Amygdala (tissue), 56 donors: ENCODE data around the gene ITIH6.

Experiments
- DNase-seq, 56 donors: peaks; one replicate each; lab custom pipeline; 2025; lab: John Stamatoyannopoulos, UW

The ITIH6 gene

DNA sequence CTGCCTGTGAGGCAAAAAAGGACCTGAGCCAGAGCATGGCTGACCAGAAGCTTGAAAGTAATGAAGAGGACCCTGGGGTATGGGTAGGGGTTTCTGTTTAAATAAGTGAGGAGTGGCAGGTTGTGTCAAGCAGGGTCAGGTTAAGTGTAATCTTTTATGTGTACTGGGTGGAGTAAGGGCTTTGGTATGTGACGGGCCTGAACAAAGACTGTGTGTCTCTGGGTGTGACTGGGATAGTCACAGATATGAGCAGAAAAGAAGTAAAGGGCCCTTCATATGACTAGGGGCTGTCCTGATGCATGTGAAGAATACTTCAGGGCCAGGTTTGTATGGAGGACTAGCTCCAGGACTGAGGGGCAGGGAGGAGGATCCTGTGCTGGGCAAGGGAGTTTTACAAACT is 82.4 kb downstream of the ITIH6 start:
- no peak for DNase-seq

- DNase-seq: no peak
Measured at GRCh38 chrX:54714424-54714823, 83.6 kb downstream of the ITIH6 start.

DNA sequence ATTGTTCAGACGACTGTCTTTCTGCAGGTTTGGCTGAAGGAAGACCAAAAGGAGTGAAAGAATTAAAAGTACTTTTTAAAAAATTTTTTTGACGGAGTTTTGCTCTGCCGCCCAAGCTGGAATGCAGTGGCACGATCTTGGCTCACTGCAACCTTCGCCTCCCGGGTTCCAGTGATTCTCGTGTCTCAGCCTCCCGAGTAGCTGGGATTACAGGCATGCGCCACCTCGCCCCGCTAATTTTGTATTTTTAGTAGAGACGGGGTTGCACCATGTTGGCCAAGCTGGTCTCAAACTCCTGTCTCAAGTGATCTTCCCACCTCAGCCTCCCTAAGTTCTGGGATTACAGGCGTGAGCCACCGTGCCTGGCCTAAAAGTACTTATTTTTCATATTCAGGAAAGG is 86.3 kb downstream of the ITIH6 start:
- DNase-seq: no peak

- no peak for DNase-seq
Measured at GRCh38 chrX:54710920-54711319, 87.1 kb downstream of the ITIH6 start.

GRCh38 chrX:54708404-54708803 is 89.7 kb downstream of the ITIH6 start:
- no peak for DNase-seq
